Measurements from ENCODE around the gene MRO.

Gene MRO

GRCh38 chr18:50816419-50817166 lies 3.2 kb downstream of the MRO start:
- TF ChIP-seq POLR2AphosphoS5 (IDR thresholded peaks at IDR 0.05; ENCODE audit: low read depth, low read length) (no peak), FOXP2 (optimal IDR thresholded peaks at IDR 0.05; ENCODE audit: borderline replicate concordance, extremely low read depth, extremely low read length, insufficient read depth) (no peak), REST (IDR thresholded peaks at IDR 0.05; ENCODE audit: insufficient read depth in 1 of 2, low read depth in 2 of 2, low read length in 2 of 2) (no peak), TAF1 (IDR thresholded peaks at IDR 0.05; ENCODE audit: borderline replicate concordance, insufficient read depth, low read length) (no peak), SIN3A (IDR thresholded peaks at IDR 0.05; ENCODE audit: borderline replicate concordance, insufficient read depth, low read length) (no peak)

- no peak for TF ChIP-seq REST (IDR thresholded peaks at IDR 0.05; ENCODE audit: insufficient read depth in 1 of 2, low read depth in 2 of 2, low read length in 2 of 2)
- TF ChIP-seq FOXP2 (optimal IDR thresholded peaks at IDR 0.05; ENCODE audit: borderline replicate concordance, extremely low read depth, extremely low read length, insufficient read depth) = no peak
- no peak for TF ChIP-seq TAF1 (IDR thresholded peaks at IDR 0.05; ENCODE audit: borderline replicate concordance, insufficient read depth, low read length)
- TF ChIP-seq SIN3A (IDR thresholded peaks at IDR 0.05; ENCODE audit: borderline replicate concordance, insufficient read depth, low read length) = no peak
- TF ChIP-seq POLR2AphosphoS5 (IDR thresholded peaks at IDR 0.05; ENCODE audit: low read depth, low read length) = no peak
Measured at GRCh38 chr18:50814395-50814794, 5.4 kb downstream of the MRO start.

- TF ChIP-seq FOXP2 (optimal IDR thresholded peaks at IDR 0.05; ENCODE audit: borderline replicate concordance, extremely low read depth, extremely low read length, insufficient read depth) (no peak), SIN3A (IDR thresholded peaks at IDR 0.05; ENCODE audit: borderline replicate concordance, insufficient read depth, low read length) (no peak), TAF1 (IDR thresholded peaks at IDR 0.05; ENCODE audit: borderline replicate concordance, insufficient read depth, low read length) (no peak), POLR2AphosphoS5 (IDR thresholded peaks at IDR 0.05; ENCODE audit: low read depth, low read length) (no peak), REST (IDR thresholded peaks at IDR 0.05; ENCODE audit: insufficient read depth in 1 of 2, low read depth in 2 of 2, low read length in 2 of 2) (no peak)
Measured at GRCh38 chr18:50813353-50813752, 6.5 kb downstream of the MRO start.

- no peak for TF ChIP-seq TAF1 (IDR thresholded peaks at IDR 0.05; ENCODE audit: borderline replicate concordance, insufficient read depth, low read length)
- TF ChIP-seq SIN3A (IDR thresholded peaks at IDR 0.05; ENCODE audit: borderline replicate concordance, insufficient read depth, low read length) = no peak
- no peak for TF ChIP-seq POLR2AphosphoS5 (IDR thresholded peaks at IDR 0.05; ENCODE audit: low read depth, low read length)
- no peak for TF ChIP-seq REST (IDR thresholded peaks at IDR 0.05; ENCODE audit: insufficient read depth in 1 of 2, low read depth in 2 of 2, low read length in 2 of 2)
- no peak for TF ChIP-seq FOXP2 (optimal IDR thresholded peaks at IDR 0.05; ENCODE audit: borderline replicate concordance, extremely low read depth, extremely low read length, insufficient read depth)
Measured at GRCh38 chr18:50812834-50813233, 7.0 kb downstream of the MRO start.

Data from PFSK-1 (cell line).